Stomach (tissue), 4 donors: ENCODE results near the gene RALGAPB.

Source experiments
- POLR2A ChIP-seq, 4 donors: fragments of 450-650 bp; IDR thresholded peaks; one replicate each; pipeline ENCODE4 v1.6.1; 2016; ENCODE audit warnings: antibody characterized with exemption in 4 of 4, control low read depth in 2 of 4, mild to moderate bottlenecking in 1 of 4, moderate library complexity in 1 of 4
- POLR2AphosphoS5 ChIP-seq, 3 donors: sonication (generic); formaldehyde crosslinking; IDR thresholded peaks; one replicate each; pipeline ENCODE4 v1.6.1; 2016; ENCODE audit warnings: antibody characterized with exemption in 3 of 3
- TF ChIP-seq, protein P1 (sequence below), 7 experiments: fragments of 450-650 bp in 4 of 7; fragments of 200-600 bp in 3 of 7; sonication (generic) in 3 of 7; IDR thresholded peaks; one replicate each; pipeline ENCODE4 v1.5.1; 2016 to 2019; ENCODE audit warnings: antibody characterized with exemption in 7 of 7, control low read depth in 2 of 7, mild to moderate bottlenecking in 1 of 7

DNA sequence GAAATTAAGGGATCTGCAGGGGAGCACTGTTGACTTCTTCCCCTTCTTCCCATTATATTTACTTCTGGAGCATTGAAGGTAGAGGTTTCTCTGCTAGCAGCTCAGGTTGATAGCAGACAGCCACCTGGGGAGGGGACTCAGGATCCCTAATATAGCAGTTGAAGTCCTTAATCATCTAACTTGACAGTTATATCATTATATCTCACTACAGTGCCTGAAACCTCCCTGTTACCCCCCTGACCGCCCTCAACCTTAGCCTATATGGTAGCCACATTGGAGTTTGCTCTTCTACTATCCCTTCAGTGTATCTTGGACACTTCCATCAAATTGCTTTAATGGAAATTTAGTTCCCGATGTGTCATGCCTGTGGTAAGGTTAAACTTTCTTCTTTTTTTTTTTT lies 7.0 kb downstream of the RALGAPB start:
- TF ChIP-seq, protein P1, sequence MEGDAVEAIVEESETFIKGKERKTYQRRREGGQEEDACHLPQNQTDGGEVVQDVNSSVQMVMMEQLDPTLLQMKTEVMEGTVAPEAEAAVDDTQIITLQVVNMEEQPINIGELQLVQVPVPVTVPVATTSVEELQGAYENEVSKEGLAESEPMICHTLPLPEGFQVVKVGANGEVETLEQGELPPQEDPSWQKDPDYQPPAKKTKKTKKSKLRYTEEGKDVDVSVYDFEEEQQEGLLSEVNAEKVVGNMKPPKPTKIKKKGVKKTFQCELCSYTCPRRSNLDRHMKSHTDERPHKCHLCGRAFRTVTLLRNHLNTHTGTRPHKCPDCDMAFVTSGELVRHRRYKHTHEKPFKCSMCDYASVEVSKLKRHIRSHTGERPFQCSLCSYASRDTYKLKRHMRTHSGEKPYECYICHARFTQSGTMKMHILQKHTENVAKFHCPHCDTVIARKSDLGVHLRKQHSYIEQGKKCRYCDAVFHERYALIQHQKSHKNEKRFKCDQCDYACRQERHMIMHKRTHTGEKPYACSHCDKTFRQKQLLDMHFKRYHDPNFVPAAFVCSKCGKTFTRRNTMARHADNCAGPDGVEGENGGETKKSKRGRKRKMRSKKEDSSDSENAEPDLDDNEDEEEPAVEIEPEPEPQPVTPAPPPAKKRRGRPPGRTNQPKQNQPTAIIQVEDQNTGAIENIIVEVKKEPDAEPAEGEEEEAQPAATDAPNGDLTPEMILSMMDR (IDR thresholded peaks at IDR 0.05), result no peak
- TF ChIP-seq POLR2A (IDR thresholded peaks at IDR 0.05) (no peak), POLR2AphosphoS5 (IDR thresholded peaks at IDR 0.05) (no peak)
